SH-SY5Y (cell line): ENCODE results near the gene SDC3.

Experiments used
- GATA2 ChIP-seq: IDR thresholded peaks from 2 replicates; pipeline ENCODE4 v1.6.1; 2011; ENCODE audit warnings: mild to moderate bottlenecking, low read depth, low read length
- GATA3 ChIP-seq: IDR thresholded peaks from 2 replicates; pipeline ENCODE4 v1.6.1; 2011; ENCODE audit warnings: low read depth, mild to moderate bottlenecking, low read length, moderate library complexity

DNA sequence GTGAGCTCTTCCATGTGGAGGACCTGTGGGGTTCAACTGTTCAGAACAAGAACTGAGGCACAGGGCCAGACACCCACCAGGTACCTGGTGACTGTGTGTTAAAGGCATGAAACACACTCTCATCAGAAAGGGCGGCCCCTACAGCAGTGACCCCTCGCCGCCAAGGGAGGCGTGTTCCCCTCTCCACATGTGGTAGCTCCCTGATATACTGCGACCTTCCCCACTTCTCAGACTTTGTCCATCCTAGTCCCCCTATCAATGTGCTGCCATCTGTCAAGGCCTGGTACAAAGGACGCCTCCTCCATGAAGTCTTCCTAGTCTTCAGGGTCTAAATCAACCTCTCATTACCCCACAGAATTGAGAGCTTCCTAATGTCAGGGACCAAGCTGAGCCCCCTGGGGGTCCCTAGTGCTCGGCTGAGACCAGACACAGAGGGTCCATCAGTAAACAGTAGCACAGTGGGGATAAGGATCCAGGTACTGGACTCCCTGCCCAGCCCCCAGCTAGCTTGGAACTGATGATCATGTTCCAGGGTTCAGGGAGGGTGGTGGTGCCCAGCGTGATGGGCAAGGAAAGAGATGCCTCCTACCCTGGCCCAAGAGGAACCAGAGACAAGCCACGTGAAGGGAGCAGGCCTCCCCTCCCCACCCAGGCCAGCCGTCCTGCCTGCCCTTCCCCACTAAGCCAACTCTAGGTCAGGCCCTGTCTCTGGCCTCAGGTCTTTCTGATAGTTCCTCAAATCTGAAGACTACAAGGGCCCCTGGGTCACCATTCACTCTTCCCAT is 10.3 kb downstream of the SDC3 start:
- TF ChIP-seq GATA3 (no peak), GATA2 (no peak)
